Calu3 (cell line): ENCODE measurements around the gene PAPPA. TPM values are rescaled to one million over a fixed set of nuclear protein-coding genes. Genes with fewer than 3 reads are reported as not detected.

Experiments used
- BruUV-seq: library from RNA; stranded (reverse); fragments of 400-500 nt; replicated peaks from 2 replicates; lab custom pipeline; 2021; lab: Mats Ljungman, UMichigan
- CTCF ChIA-PET: fragments of 300-600 bp; sonication (Branson Sonifier 250); formaldehyde crosslinking; loops from one replicate; lab custom pipeline; 2022; ENCODE audit warnings: antibody characterized with exemption; lab: Charles Lee
- DNase-seq: peaks from one replicate; pipeline ENCODE4 v3.0.0; 2022
- H3K27ac Mint-ChIP-seq: one replicate; pipeline ENCODE4 v1.8.0; 2022; ENCODE audit warnings: mixed read lengths; ENCODE audit not compliant: unreplicated experiment
- H3K27me3 Mint-ChIP-seq: one replicate; pipeline ENCODE4 v1.8.0; 2022; ENCODE audit warnings: mixed read lengths; ENCODE audit not compliant: unreplicated experiment
- H3K36me3 Mint-ChIP-seq: one replicate; pipeline ENCODE4 v1.8.0; 2022; ENCODE audit warnings: mild to moderate bottlenecking, moderate library complexity, mixed read lengths; ENCODE audit not compliant: insufficient read depth, unreplicated experiment
- H3K4me1 Mint-ChIP-seq: one replicate; pipeline ENCODE4 v1.8.0; 2022; ENCODE audit warnings: mild to moderate bottlenecking, low read depth, mixed read lengths; ENCODE audit not compliant: unreplicated experiment
- H3K4me3 Mint-ChIP-seq: one replicate; pipeline ENCODE4 v1.8.0; 2022; ENCODE audit warnings: mild to moderate bottlenecking, low read depth, moderate library complexity, mixed read lengths; ENCODE audit not compliant: unreplicated experiment
- H3K9me3 Mint-ChIP-seq: one replicate; pipeline ENCODE4 v1.8.0; 2022; ENCODE audit warnings: low read depth, mixed read lengths; ENCODE audit not compliant: unreplicated experiment
- intact Hi-C: fragments of 100-400 bp; cut with micrococcal nuclease; formaldehyde crosslinking; loops from one replicate; pipeline ENCODE4 v1.10.0; 2022; ENCODE audit not compliant: unreplicated experiment
- total RNA-seq: library from RNA; stranded (reverse); gene quantifications from 2 replicates; pipeline ENCODE4 v1.2.3, GENCODE V29; 2022
- TF ChIP-seq, protein P1 (sequence below): fragments of 200-600 bp; IDR thresholded peaks from one replicate; pipeline ENCODE4 v1.8.0; 2022; ENCODE audit warnings: antibody characterized with exemption; ENCODE audit not compliant: unreplicated experiment

PAPPA gene
- total RNA-seq, 1 experiment from 2014 or later: not detected

DNA sequence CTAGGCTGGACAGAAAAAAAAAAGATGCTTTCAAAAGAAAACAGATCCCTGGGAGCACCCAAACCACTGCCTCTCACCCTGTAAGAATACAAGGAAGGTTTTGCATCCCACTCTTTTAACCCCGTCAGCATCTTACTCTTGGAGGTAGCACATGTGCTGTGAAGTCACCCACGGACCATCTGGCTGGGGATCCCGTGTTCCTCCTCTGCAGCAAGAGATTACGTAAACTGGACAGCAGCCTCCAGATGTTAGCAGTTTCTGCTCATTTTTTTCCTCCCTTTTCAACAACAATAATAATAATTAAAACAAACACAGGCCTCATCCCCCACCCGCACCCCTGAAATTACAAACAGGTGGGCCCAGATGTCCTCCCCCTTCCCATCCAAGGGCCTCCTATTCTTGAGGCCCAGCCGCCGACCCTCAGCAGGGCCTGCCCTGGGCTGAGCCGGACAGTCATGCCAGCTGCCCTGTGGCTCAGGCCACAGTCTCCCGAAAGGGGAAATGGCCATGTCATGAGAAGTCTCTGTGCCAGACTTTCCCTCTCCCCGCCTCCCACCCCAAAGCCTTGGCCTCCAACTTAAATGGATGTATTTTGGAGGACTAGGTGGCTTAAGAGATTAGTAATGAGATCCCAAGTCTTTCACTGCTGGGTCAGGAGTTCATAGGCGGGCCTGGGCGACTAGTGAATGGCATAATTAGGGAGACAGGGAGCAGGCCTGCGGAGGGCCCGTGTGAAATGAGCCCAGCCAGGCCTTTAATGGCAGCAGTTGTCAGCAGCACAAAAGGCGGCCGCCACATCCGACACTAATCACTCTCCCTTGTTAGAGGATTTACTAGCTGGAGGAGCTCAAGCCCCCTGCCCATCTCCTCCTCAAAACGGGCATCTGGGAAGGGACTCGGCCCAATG is 165.1 kb downstream of the PAPPA start:
- Mint-ChIP-seq H3K36me3 (no peaks in the 10 kb centered on the region), H3K27me3 (no peaks in the 10 kb centered on the region), H3K4me1 (no peaks in the 10 kb centered on the region), H3K27ac (no peak overlapping the region), H3K4me3 (no peak overlapping the region), H3K9me3 (no peaks in the 10 kb centered on the region)
- DNase-seq: no peak
- CTCF ChIA-PET: no interaction called here
- BruUV-seq: no TSS peak
- TF ChIP-seq, protein P1, sequence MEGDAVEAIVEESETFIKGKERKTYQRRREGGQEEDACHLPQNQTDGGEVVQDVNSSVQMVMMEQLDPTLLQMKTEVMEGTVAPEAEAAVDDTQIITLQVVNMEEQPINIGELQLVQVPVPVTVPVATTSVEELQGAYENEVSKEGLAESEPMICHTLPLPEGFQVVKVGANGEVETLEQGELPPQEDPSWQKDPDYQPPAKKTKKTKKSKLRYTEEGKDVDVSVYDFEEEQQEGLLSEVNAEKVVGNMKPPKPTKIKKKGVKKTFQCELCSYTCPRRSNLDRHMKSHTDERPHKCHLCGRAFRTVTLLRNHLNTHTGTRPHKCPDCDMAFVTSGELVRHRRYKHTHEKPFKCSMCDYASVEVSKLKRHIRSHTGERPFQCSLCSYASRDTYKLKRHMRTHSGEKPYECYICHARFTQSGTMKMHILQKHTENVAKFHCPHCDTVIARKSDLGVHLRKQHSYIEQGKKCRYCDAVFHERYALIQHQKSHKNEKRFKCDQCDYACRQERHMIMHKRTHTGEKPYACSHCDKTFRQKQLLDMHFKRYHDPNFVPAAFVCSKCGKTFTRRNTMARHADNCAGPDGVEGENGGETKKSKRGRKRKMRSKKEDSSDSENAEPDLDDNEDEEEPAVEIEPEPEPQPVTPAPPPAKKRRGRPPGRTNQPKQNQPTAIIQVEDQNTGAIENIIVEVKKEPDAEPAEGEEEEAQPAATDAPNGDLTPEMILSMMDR: no peak
- intact Hi-C loops: no loop called here

DNA sequence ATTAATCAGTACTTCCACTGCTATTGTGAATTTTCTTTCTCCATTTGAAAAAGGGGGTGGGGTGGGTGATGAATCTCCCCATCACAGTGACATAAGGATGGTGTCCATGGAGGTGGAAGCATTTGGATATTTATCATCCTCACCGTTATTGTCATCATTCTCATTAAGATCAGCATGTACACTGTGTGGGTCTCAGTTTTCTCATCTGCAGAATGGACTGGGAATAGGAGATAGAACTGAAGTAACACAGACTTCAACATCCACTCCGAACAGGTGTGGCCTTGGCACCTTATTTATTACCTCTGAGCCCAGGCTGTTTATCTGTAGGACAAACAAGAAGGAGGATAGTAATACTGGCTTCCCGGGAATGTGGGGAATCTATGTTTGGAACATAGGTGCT is 165.9 kb downstream of the PAPPA start:
- intact Hi-C loops: no loop called here
- no peak for DNase-seq
- CTCF ChIA-PET: no interaction called here
- Mint-ChIP-seq H3K36me3 (no peaks in the 10 kb centered on the region), H3K27ac (no peak overlapping the region), H3K27me3 (no peaks in the 10 kb centered on the region), H3K4me1 (no peaks in the 10 kb centered on the region), H3K9me3 (peaks cover 2% of the 10 kb centered on the region), H3K4me3 (no peak overlapping the region)
- BruUV-seq: no TSS peak
- TF ChIP-seq, protein P1: no peak

DNA sequence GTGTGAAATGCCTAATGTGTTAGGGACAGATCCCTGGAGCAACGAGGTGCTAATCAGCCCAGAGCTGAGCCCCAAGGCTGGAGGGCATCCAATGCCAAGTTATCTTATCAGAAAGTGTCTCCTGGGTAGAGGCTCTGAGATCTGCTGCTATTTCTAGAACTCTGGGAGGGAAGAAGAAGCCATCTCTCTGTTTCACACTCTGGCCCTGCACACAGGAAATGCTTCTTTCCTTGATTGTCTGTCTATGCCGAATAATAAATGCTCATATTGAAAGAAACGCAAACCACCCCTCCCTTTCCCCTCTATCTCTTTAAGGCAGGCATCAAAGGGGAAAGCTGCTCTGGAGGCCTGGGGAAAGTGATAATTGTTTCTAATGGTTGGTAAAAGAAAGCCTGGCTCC is 166.7 kb downstream of the PAPPA start:
- intact Hi-C loops: no loop called here
- BruUV-seq: no TSS peak
- no peaks in the 10 kb centered on the region for H3K27me3 Mint-ChIP-seq
- H3K27ac Mint-ChIP-seq: no peak overlapping the region
- TF ChIP-seq, protein P1: no peak
- no peaks in the 10 kb centered on the region for H3K4me1 Mint-ChIP-seq
- DNase-seq: no peak
- no peak overlapping the region for H3K4me3 Mint-ChIP-seq
- H3K36me3 Mint-ChIP-seq: no peaks in the 10 kb centered on the region
- H3K9me3 Mint-ChIP-seq: peaks cover 3% of the 10 kb centered on the region
- CTCF ChIA-PET: no interaction called here

DNA sequence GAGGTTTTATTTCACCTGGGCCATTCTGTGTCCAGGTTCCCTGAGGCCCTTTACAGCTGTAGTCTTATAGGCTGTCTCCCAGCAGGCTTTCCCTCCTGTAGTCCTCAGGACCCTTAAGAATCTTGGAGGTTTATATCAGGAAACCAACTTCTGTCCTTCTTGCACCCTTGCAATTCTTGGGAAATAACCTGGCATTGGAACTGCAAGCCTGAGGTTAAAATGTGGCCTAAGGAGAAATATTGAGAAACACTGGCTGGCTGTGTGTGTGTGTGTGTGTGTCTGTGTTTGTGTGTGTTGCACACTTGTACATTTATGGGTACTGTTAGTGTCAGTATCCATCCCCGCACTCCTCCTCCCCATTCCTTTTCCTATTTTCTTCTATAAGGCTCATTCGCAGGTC is 168.9 kb downstream of the PAPPA start:
- no TSS peak for BruUV-seq

More for the DNA sequence above, 168.9 kb downstream of the PAPPA start:
- Mint-ChIP-seq H3K9me3 (peaks cover 3% of the 10 kb centered on the region), H3K27ac (no peak overlapping the region), H3K36me3 (no peaks in the 10 kb centered on the region), H3K4me1 (no peaks in the 10 kb centered on the region), H3K27me3 (no peaks in the 10 kb centered on the region), H3K4me3 (no peak overlapping the region)
- TF ChIP-seq, protein P1: no peak
- intact Hi-C loops: no loop called here
- no peak for DNase-seq
- CTCF ChIA-PET: no interaction called here
